K562 (cell line): ENCODE results near the gene PFN3. TPM values are rescaled to one million over a fixed set of nuclear protein-coding genes. Genes with fewer than 3 reads are reported as not detected.

Experiments
- CBX2 ChIP-seq: fragments of 200-600 bp; sonication (generic); IDR thresholded peaks from one replicate; pipeline ENCODE4 v1.6.1; 2012; ENCODE audit warnings: mild to moderate bottlenecking, low read length, inconsistent platforms; ENCODE audit not compliant: insufficient read depth, poor library complexity, severe bottlenecking
- GABPB2 ChIP-seq: fragments of 250-450 bp; sonication (Bioruptor Pico); conservative IDR thresholded peaks from 2 replicates; pipeline ENCODE4 v1.5.1; 2021; ENCODE audit warnings: mild to moderate bottlenecking
- MCM3 ChIP-seq: fragments of 450-650 bp; IDR thresholded peaks from 2 replicates; pipeline ENCODE4 v1.6.1; 2016
- NR2F6 ChIP-seq: fragments of 450-650 bp; formaldehyde crosslinking; IDR thresholded peaks from 2 replicates; pipeline ENCODE4 v1.4.0; 2020; ENCODE audit warnings: mild to moderate bottlenecking
- POU5F1 ChIP-seq: fragments of 150-350 bp; IDR thresholded peaks from 2 replicates; pipeline ENCODE4 v1.6.1; 2014; ENCODE audit warnings: borderline replicate concordance, low read length, low read depth, mild to moderate bottlenecking; ENCODE audit not compliant: partially characterized antibody
- PRMT5 ChIP-seq: sonication (generic); formaldehyde crosslinking; IDR thresholded peaks from 2 replicates; pipeline ENCODE4 v1.5.0; 2020; ENCODE audit warnings: missing genetic modification reagents
- RAD51 ChIP-seq: fragments of 450-650 bp; IDR thresholded peaks from 2 replicates; pipeline ENCODE4 v1.7.1; 2016; ENCODE audit warnings: low read depth, mild to moderate bottlenecking, borderline replicate concordance
- RCOR1 ChIP-seq, 2 experiments: IDR thresholded peaks; 2 replicates each; pipeline ENCODE4 v1.6.1; 2012; ENCODE audit warnings: low read depth in 2 of 2, low read length in 2 of 2, borderline replicate concordance in 1 of 2, improper control_type of control experiment in 1 of 2
- TSHZ1 ChIP-seq: fragments of 250-450 bp; sonication (Bioruptor Pico); IDR thresholded peaks from 2 replicates; pipeline ENCODE4 v1.4.0; 2020; ENCODE audit warnings: mild to moderate bottlenecking, moderate library complexity
- XRCC5 ChIP-seq: fragments of 200-400 bp; formaldehyde crosslinking; IDR thresholded peaks from 2 replicates; pipeline ENCODE4 v1.6.1; 2017; ENCODE audit warnings: low read depth, mild to moderate bottlenecking, low read length
- ZBTB8A ChIP-seq: fragments of 450-650 bp; IDR thresholded peaks from 2 replicates; pipeline ENCODE4 v1.6.1; 2018; ENCODE audit warnings: mild to moderate bottlenecking, moderate library complexity; ENCODE audit not compliant: partially characterized antibody
- ZC3H8 ChIP-seq: fragments of 450-650 bp; IDR thresholded peaks from 2 replicates; pipeline ENCODE4 v1.6.1; 2017
- ZNF274 ChIP-seq: IDR thresholded peaks from 2 replicates; pipeline ENCODE4 v1.6.1; 2011; ENCODE audit warnings: low read depth, mild to moderate bottlenecking, low read length, moderate library complexity, borderline replicate concordance
- polyA plus RNA-seq, 8 experiments: library from polyadenylated mRNA; depleted of rRNA in 4 of 8; stranded (reverse) in 5 of 8; unstranded in 3 of 8; fragments of >200 nt; fragmentation: Nextera tagmentation in 2 of 8; fragmentation: Illumina TruSeq in 1 of 8; extraction: Ambion mirVana in 2 of 8; extraction: Trizol in 1 of 8; gene quantifications; 2 replicates each; pipeline versions ENCODE4 v1.2.1 to v1.2.3, GENCODE V29; 2011 to 2014; ENCODE audit warnings: inconsistent platforms in 1 of 8, missing spikeins in 1 of 8
- total RNA-seq, 7 experiments: library from RNA; depleted of rRNA in 6 of 7; stranded (reverse); fragments of >200 nt in 6 of 7; fragmentation: Illumina TruSeq in 2 of 7; extraction: Trizol in 2 of 7; gene quantifications; 2 replicates each; pipeline versions ENCODE4 v1.2.1 to v1.2.3, GENCODE V29; 2011 to 2021; ENCODE audit warnings: low replicate concordance in 1 of 7
- TF ChIP-seq, protein P1 (sequence below), 3 experiments: fragments of 200-800 bp in 1 of 3; fragments of 250-450 bp in 1 of 3; fragments of 450-650 bp in 1 of 3; sonication (Bioruptor Pico) in 1 of 3; sonication (Bioruptor generic) in 1 of 3; formaldehyde crosslinking in 1 of 3; IDR thresholded peaks; 2 replicates each; pipeline versions ENCODE4 v1.6.1 to v1.8.0; 2016 to 2022; ENCODE audit warnings: mild to moderate bottlenecking in 2 of 3, missing genetic modification characterization in 2 of 3, missing compliant biosample characterization in 1 of 3, moderate library complexity in 1 of 3
- TF ChIP-seq, protein P2 (sequence below): fragments of 250-450 bp; sonication (Bioruptor Pico); IDR thresholded peaks from 2 replicates; pipeline ENCODE4 v1.4.0; 2020; ENCODE audit warnings: mild to moderate bottlenecking, moderate library complexity

PFN3 gene
- total and polyA plus RNA-seq, 9 of the 15 experiments (the other 6 are each of a cell fraction or from before 2014, with no cell fraction given), result not detected

- TF ChIP-seq, protein P1, sequence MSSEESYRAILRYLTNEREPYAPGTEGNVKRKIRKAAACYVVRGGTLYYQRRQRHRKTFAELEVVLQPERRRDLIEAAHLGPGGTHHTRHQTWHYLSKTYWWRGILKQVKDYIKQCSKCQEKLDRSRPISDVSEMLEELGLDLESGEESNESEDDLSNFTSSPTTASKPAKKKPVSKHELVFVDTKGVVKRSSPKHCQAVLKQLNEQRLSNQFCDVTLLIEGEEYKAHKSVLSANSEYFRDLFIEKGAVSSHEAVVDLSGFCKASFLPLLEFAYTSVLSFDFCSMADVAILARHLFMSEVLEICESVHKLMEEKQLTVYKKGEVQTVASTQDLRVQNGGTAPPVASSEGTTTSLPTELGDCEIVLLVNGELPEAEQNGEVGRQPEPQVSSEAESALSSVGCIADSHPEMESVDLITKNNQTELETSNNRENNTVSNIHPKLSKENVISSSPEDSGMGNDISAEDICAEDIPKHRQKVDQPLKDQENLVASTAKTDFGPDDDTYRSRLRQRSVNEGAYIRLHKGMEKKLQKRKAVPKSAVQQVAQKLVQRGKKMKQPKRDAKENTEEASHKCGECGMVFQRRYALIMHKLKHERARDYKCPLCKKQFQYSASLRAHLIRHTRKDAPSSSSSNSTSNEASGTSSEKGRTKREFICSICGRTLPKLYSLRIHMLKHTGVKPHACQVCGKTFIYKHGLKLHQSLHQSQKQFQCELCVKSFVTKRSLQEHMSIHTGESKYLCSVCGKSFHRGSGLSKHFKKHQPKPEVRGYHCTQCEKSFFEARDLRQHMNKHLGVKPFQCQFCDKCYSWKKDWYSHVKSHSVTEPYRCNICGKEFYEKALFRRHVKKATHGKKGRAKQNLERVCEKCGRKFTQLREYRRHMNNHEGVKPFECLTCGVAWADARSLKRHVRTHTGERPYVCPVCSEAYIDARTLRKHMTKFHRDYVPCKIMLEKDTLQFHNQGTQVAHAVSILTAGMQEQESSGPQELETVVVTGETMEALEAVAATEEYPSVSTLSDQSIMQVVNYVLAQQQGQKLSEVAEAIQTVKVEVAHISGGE (CRISPR knock-in tag; IDR thresholded peaks at IDR 0.05), result peak in 1 of 3 experiments; percentile 70; a peak in 1 of 6 replicates
- no peak for TF ChIP-seq PRMT5
- TF ChIP-seq NR2F6 (CRISPR knock-in tag), result no peak
- TF ChIP-seq ZBTB8A, result no peak
- TF ChIP-seq, protein P2, sequence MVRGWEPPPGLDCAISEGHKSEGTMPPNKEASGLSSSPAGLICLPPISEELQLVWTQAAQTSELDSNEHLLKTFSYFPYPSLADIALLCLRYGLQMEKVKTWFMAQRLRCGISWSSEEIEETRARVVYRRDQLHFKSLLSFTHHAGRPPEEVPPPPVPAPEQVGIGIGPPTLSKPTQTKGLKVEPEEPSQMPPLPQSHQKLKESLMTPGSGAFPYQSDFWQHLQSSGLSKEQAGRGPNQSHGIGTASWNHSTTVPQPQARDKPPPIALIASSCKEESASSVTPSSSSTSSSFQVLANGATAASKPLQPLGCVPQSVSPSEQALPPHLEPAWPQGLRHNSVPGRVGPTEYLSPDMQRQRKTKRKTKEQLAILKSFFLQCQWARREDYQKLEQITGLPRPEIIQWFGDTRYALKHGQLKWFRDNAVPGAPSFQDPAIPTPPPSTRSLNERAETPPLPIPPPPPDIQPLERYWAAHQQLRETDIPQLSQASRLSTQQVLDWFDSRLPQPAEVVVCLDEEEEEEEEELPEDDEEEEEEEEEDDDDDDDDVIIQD (CRISPR knock-in tag), result no peak
- no peak for TF ChIP-seq ZC3H8
- peak in 1 of 2 experiments; percentile 56; a peak in 3 of 4 replicates for TF ChIP-seq RCOR1 (IDR thresholded peaks at IDR 0.05; ENCODE audit: borderline replicate concordance in 1 of 2, low read depth in 2 of 2, low read length in 2 of 2)
- no peak for TF ChIP-seq TSHZ1
- TF ChIP-seq CBX2, result no peak
- TF ChIP-seq RAD51, result no peak
- TF ChIP-seq GABPB2, result no peak
- TF ChIP-seq XRCC5, result peak; percentile 89
- no peak for TF ChIP-seq ZNF274
- no peak for TF ChIP-seq POU5F1
- no peak for TF ChIP-seq MCM3
Observed at GRCh38 chr5:177403792-177404640, 3.6 kb upstream of the PFN3 start (continued).
